GM04503 (cell line): ENCODE data around the gene APLP1.
A peak's percentile ranks its signal among the peaks of the same experiment; 100 is the strongest.
"Not testable (repeated sequence)": the region's sequence is repeated elsewhere in the genome, so short reads cannot be mapped to it uniquely, and the experiment has no call there.

Source experiments
- DNase-seq: peaks from one replicate; pipeline ENCODE4 v3.0.0-alpha.2; 2012; ENCODE audit warnings: low read depth

Gene APLP1

DNA sequence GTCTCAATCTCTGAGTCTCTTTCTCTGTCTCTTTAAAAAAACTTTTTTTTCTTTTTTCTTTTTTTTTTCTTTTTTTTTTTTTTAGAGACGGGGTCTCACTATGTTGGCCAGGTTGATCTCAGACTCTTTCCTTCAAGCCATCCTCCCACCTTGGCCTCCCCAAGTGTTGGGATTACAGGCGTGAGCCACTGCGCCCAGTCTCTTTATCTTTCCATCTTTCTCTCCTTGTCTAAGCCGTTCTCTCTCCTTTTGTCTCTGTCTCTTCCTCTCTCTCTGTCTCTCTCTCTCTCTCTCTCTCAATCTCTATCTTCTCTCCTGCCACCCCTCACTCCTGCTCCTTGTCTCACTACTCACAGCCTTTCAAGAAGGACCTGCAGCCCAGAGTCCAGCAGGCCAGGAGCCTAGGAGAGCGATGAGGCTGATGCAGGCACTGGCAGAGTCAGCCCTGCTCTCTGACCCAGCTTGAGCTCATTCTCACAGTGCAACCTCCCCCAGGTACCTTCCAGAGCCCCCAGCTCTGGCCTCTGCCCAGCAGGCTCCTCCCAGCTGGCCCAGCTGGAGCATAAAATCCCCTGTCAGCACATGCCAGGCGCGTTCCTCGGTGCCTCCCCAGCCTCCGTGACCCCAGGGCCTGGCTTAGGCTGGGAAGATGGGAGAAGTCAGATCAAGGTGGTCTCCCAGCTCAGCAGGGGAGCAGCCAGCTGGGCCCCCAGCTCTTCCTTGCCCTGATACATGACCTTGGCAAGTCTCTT, 16.2 kb upstream of the APLP1 start, which contains the start of gene NPHS1:
NPHS1 (minus strand) TSS at position 476 of the 752 bp plus-strand sequence. CDS start 667 bp downstream, outside the sequence.
- no peak for DNase-seq

DNA sequence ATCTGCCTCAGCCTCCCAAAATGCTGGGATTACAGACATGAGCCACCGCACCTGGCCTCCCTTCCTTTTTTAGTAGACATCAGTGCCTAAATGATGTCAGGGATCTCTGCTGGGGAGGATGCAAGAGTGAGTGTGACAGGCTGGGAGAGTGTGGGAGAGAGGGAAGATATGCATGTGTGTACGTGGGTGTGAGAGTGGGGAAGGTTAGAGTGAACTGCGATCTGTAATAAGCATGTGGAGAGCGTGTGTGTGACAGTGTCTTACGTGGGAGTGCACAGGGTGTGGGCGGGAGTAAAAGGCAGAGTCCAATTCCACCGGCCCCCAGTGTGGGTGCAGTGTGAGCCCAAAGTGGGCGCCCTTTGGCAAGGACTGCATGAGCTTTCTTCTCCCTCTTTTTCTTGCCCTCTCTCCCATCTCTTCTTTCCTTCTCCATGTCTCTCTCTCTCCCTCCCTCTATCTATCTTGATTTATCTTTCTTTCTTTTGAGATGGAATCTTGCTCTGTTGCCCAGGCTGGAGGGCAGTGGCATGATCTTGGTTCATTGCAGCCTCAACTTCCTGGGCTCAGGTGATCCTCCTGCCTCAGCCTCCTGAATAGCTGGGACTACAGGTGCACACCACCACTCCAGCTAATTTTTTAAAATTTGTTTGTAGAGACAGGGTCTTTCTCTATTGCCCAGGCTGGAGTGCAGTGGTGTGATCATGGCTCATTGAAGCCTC, 15.2 kb upstream of the APLP1 start:
- DNase-seq = no peak

- DNase-seq = no peak
Measured at GRCh38 chr19:35856546-35857149, 11.7 kb upstream of the APLP1 start, which contains the start of gene KIRREL2. KIRREL2 (plus strand) TSS chr19:35856911; CDS start chr19:35857120, 209 bp downstream.

- DNase-seq = no peak
Measured at GRCh38 chr19:35858311-35858710, 10.1 kb upstream of the APLP1 start.

- no peak for DNase-seq
Measured at GRCh38 chr19:35859414-35859813, 9.0 kb upstream of the APLP1 start.

DNA sequence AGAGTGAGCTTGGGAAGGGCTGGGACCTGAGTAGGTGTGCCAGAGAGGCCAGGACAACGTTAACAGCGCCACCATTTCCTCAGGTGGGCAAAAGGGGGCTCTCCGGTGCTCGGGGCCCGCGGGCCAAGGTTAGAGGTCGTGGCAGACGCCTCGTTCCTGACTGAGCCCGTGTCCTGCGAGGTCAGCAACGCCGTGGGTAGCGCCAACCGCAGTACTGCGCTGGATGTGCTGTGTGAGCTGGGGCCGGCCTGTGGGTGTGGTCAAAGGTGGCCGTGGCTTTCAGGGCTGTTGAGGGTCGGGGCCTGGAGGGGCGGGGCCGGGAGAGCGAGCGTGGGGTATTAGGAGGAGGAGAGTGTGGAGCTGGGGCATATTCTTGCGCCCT, 7.9 kb upstream of the APLP1 start:
- no peak for DNase-seq

DNA sequence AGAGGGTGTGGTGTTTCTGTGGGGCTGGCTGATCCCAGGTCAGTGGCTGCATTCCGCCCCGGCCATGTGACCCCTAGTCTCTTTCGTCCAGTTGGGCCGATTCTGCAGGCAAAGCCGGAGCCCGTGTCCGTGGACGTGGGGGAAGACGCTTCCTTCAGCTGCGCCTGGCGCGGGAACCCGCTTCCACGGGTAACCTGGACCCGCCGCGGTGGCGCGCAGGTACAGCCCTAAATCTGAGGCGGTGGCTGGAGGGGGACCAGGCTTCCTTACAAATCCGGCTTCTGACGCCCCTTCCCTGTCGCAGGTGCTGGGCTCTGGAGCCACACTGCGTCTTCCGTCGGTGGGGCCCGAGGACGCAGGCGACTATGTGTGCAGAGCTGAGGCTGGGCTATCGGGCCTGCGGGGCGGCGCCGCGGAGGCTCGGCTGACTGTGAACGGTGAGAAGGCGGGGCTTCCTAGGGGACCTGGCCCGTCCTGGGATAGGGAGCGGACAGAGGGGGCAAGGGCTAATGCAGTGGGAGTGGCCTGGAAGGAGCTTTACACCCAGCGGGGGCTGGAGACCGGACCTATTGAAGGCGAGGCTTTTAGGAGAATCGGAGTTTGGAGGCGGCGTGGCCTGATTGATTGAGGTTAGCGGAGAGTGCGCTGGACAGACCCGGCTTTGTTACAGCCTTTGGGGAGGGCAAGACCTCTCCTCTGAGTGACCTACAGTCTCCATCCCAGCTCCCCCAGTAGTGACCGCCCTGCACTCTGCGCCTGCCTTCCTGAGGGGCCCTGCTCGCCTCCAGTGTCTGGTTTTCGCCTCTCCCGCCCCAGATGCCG, 7.3 kb upstream of the APLP1 start:
- no peak for DNase-seq

GRCh38 chr19:35861640-35862160, 6.7 kb upstream of the APLP1 start:
- DNase-seq = no peak

DNA sequence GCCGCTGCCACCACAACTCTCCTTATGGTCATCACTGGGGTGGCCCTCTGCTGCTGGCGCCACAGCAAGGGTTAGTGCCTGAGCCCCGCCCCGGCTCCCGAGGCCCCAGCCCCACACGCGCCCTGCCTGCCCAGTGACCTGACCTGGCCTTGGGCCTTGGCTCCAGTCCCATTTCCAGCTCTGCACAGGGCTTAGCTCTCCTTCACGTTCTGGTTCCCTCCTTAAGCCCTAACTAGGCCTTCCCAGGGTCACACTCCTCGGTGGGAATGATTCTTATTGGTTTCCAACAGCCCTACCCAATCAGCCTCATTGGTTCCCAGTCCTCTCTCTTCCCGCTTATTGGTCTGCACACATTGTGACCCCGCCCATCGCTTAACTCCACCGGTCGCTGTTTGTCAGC, 5.8 kb upstream of the APLP1 start:
- DNase-seq = no peak

- no peak for DNase-seq
Measured at GRCh38 chr19:35863018-35863417, 5.4 kb upstream of the APLP1 start.

- no peak for DNase-seq
Measured at GRCh38 chr19:35868823-35869326, 501 bp downstream of the APLP1 start.

DNA sequence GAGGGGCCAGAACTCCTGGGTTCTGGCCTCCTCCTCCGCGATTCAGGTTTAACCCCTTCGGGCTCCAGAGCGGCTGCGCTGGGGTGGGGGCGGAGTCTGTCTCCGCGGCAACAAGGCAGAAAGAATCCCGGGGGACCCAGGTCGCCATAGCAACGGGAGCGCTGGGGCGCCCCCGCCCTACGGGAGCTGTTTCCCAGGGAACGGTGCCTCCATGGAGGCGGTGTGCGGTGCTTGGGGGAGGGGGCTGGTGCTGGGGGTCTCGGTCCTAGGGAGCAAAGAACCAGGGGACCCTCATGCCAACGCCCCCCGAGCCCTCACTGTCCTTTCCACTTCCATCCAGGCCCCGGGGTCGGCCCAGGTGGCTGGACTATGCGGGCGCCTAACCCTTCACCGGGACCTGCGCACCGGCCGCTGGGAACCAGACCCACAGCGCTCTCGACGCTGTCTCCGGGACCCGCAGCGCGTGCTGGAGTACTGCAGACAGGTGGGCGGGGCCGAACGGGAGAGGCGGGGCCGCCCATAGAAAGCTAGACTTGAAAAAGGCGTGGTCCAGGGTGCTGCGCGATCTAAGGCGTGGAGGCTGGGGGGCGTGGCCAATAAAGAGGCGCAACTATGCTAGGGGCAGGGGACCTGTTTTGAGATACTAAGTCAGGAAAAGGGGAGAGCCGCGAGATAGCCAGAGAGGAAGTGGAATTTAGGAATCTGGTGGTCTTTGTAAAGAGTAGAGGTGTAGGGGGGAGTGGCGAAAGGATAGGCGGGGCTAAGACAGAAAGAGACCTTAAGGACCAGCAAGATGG, 1.2 kb downstream of the APLP1 start:
- no peak for DNase-seq

GRCh38 chr19:35870124-35870736, 1.9 kb downstream of the APLP1 start:
- DNase-seq = not testable (repeated sequence)

- no peak for DNase-seq
Measured at GRCh38 chr19:35870798-35871197, 2.4 kb downstream of the APLP1 start.

GRCh38 chr19:35871611-35872010, 3.2 kb downstream of the APLP1 start:
- DNase-seq = no peak

- no peak for DNase-seq
Measured at GRCh38 chr19:35872180-35872579, 3.8 kb downstream of the APLP1 start.

DNA sequence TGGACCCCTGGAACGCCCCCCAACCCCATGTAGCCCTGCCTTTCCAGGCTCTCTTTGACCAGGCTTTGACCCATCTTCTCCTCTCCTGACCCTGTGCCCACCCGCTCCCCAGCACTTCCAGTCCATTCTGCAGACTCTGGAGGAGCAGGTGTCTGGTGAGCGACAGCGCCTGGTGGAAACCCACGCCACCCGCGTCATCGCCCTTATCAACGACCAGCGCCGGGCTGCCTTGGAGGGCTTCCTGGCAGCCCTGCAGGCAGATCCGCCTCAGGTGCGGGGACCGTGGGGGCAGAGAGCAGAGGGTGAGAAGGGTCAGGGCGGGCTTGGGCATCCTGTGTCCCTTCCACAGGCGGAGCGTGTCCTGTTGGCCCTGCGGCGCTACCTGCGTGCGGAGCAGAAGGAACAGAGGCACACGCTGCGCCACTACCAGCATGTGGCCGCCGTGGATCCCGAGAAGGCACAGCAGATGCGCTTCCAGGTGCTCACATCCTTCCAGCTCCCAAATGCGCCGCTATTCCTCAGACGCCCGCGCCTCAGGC, 6.1 kb downstream of the APLP1 start:
- DNase-seq = no peak

GRCh38 chr19:35879068-35879467, 10.7 kb downstream of the APLP1 start:
- no peak for DNase-seq

DNA sequence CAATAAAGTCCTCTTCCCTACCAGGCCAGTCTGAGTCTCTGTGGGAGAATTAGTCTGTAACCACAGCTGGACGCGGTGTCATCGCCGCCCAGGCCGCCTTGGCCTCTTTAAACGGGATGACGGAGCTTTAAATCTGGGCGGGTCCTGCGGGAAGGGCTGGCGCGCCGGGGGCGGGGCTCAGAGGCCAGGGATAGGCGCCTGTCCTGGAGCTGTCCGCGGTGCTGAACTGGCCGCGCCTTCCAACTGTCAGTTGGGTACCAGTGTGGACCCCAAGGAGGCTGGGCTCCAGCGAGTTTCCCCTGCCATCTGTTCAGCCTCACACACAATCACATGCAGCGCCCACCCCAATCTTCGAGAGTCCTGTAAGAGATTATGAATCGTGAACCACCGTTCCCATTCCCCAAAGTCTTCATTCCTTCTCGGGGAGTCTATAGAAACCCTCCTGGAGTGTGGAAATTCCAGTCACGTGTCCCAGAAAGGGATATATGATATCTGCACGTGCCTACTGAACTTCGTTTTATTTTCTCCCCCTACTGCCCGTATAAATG, 11.5 kb downstream of the APLP1 start:
- peak; percentile 54 for DNase-seq
